MM.1S (cell line): ENCODE measurements around the gene UBE2E1.

ENCODE experiments used
- DNase-seq: peaks from one replicate; pipeline ENCODE4 v3.0.0-alpha.2; 2015
- H2AFZ ChIP-seq: fragments of 300-600 bp; sonication (generic); 2 replicates; pipeline ENCODE4 v1.6.0; 2016; ENCODE audit warnings: antibody characterized with exemption, low read length
- H3F3A ChIP-seq: fragments of 300-600 bp; sonication (generic); 2 replicates; pipeline ENCODE4 v1.6.1; 2016; ENCODE audit warnings: mild to moderate bottlenecking, antibody characterized with exemption, low read length, moderate library complexity, mixed read lengths; ENCODE audit not compliant: insufficient read depth
- H3K27ac ChIP-seq: fragments of 300-600 bp; sonication (generic); 2 replicates; pipeline ENCODE4 v1.5.1; 2016; ENCODE audit warnings: mild to moderate bottlenecking, low read length
- H3K27me3 ChIP-seq: fragments of 300-600 bp; sonication (generic); replicated peaks from 2 replicates; pipeline ENCODE4 v1.6.0; 2016; ENCODE audit warnings: low read length; ENCODE audit not compliant: insufficient read depth
- H3K36me3 ChIP-seq: fragments of 300-600 bp; sonication (generic); replicated peaks from 2 replicates; pipeline ENCODE4 v1.6.1; 2016; ENCODE audit warnings: mild to moderate bottlenecking, low read length, mixed read lengths; ENCODE audit not compliant: insufficient read depth
- H3K4me1 ChIP-seq: fragments of 300-600 bp; sonication (generic); 2 replicates; pipeline ENCODE4 v1.6.1; 2016; ENCODE audit warnings: low read length, mixed read lengths
- H3K4me2 ChIP-seq: fragments of 300-600 bp; sonication (generic); 2 replicates; pipeline ENCODE4 v1.6.0; 2016; ENCODE audit warnings: low read depth, low read length
- H3K4me3 ChIP-seq: fragments of 300-600 bp; sonication (generic); 2 replicates; pipeline ENCODE4 v1.5.1; 2016; ENCODE audit warnings: low read length, mixed read lengths
- H3K79me2 ChIP-seq: fragments of 300-600 bp; sonication (generic); 2 replicates; pipeline ENCODE4 v1.6.1; 2016; ENCODE audit warnings: mixed run types, low read length, mixed read lengths
- H3K9ac ChIP-seq: fragments of 300-600 bp; sonication (generic); 2 replicates; pipeline ENCODE4 v1.6.1; 2016; ENCODE audit warnings: low read length, mixed read lengths
- H3K9me2 ChIP-seq: fragments of 300-600 bp; sonication (generic); replicated peaks from 2 replicates; pipeline ENCODE4 v1.6.1; 2016; ENCODE audit warnings: mild to moderate bottlenecking, low read length, mixed read lengths; ENCODE audit not compliant: insufficient read depth
- H3K9me3 ChIP-seq: fragments of 300-600 bp; sonication (generic); replicated peaks from 2 replicates; pipeline ENCODE4 v1.6.1; 2016; ENCODE audit warnings: mild to moderate bottlenecking, low read length, mixed read lengths; ENCODE audit not compliant: insufficient read depth
- H4K20me1 ChIP-seq: fragments of 300-600 bp; sonication (generic); 2 replicates; pipeline ENCODE4 v1.6.1; 2016; ENCODE audit warnings: mild to moderate bottlenecking, low read length, moderate library complexity, mixed read lengths; ENCODE audit not compliant: insufficient read depth
- CTCF ChIP-seq: fragments of 300-600 bp; sonication (generic); IDR thresholded peaks from 2 replicates; pipeline ENCODE4 v1.5.1; 2016; ENCODE audit warnings: antibody characterized with exemption, low read length, mixed read lengths
- EZH2 ChIP-seq: fragments of 300-600 bp; sonication (generic); optimal IDR thresholded peaks from 2 replicates; pipeline ENCODE3; 2017; ENCODE audit warnings: low read depth, mild to moderate bottlenecking, antibody characterized with exemption, low read length, mixed read lengths
- EZH2phosphoT487 ChIP-seq: fragments of 300-600 bp; sonication (generic); IDR thresholded peaks from 2 replicates; pipeline ENCODE4 v1.6.1; 2018; ENCODE audit warnings: antibody characterized with exemption, low read length

The UBE2E1 gene

GRCh38 chr3:23805210-23805632 is 534 bp upstream of the UBE2E1 start:
- no peak for DNase-seq
- Histone ChIP-seq H3K4me3 (peak overlapping the region; percentile 39; the same call in 1 of the 2 replicates), H3F3A (peaks cover 44% of the 10 kb centered on the region), H3K4me2 (peak overlapping the region; percentile 44; the same call in 1 of the 2 replicates), H3K9ac (no peak overlapping the region), H3K9me3 (no peaks in the 10 kb centered on the region), H3K9me2 (no peaks in the 10 kb centered on the region), H3K36me3 (no peaks in the 10 kb centered on the region), H4K20me1 (no peaks in the 10 kb centered on the region), H3K27ac (no peak overlapping the region), H3K27me3 (no peaks in the 10 kb centered on the region), H3K79me2 (peaks cover 41% of the 10 kb centered on the region), H2AFZ (peak overlapping the region; percentile 52; the same call in 1 of the 2 replicates), H3K4me1 (0 out of 2 replicates have a peak, but pooled peaks cover 4% of the 10 kb centered on the region)
- TF ChIP-seq EZH2 (no peak), CTCF (no peak), EZH2phosphoT487 (no peak)

- Histone ChIP-seq H3K9me3 (no peaks in the 10 kb centered on the region), H4K20me1 (no peaks in the 10 kb centered on the region), H3K79me2 (peaks cover 55% of the 10 kb centered on the region), H3K9me2 (no peaks in the 10 kb centered on the region), H3F3A (peaks cover 55% of the 10 kb centered on the region), H3K27ac (peak overlapping the region; percentile 73), H2AFZ (peak overlapping the region; percentile 44; the same call in 1 of the 2 replicates), H3K4me3 (peak overlapping the region; percentile 84), H3K27me3 (no peaks in the 10 kb centered on the region), H3K4me1 (0 out of 2 replicates have a peak, but pooled peaks cover 4% of the 10 kb centered on the region), H3K4me2 (peak overlapping the region; percentile 85), H3K9ac (peak overlapping the region; percentile 88), H3K36me3 (no peaks in the 10 kb centered on the region)
- TF ChIP-seq EZH2 (no peak), CTCF (no peak), EZH2phosphoT487 (no peak)
- peak; percentile 45 for DNase-seq
Observed at GRCh38 chr3:23806534-23807423, 1.0 kb downstream of the UBE2E1 start.

GRCh38 chr3:23807424-23808015 is 1.8 kb downstream of the UBE2E1 start:
- H3K4me1 ChIP-seq: 0 out of 2 replicates have a peak, but pooled peaks cover 4% of the 10 kb centered on the region
- TF ChIP-seq EZH2: no peak
- peak overlapping the region; percentile 88 for H3K9ac ChIP-seq
- peaks cover 63% of the 10 kb centered on the region for H3K79me2 ChIP-seq
- H3K36me3 ChIP-seq: no peaks in the 10 kb centered on the region
- H4K20me1 ChIP-seq: no peaks in the 10 kb centered on the region
- H3F3A ChIP-seq: peaks cover 62% of the 10 kb centered on the region
- H2AFZ ChIP-seq: no peak overlapping the region; the same call in 1 of the 2 replicates
- no peaks in the 10 kb centered on the region for H3K9me3 ChIP-seq
- peak overlapping the region; percentile 84 for H3K4me3 ChIP-seq
- no peaks in the 10 kb centered on the region for H3K27me3 ChIP-seq
- DNase-seq: peak; percentile 42
- no peaks in the 10 kb centered on the region for H3K9me2 ChIP-seq
- peak overlapping the region; percentile 73; the same call in 1 of the 2 replicates for H3K27ac ChIP-seq
- H3K4me2 ChIP-seq: peak overlapping the region; percentile 85
